ENCODE results near the gene CYP2A7.
"Not testable (repeated sequence)": the region's sequence is repeated elsewhere in the genome, so short reads cannot be mapped to it uniquely, and the experiment has no call there.

The CYP2A7 gene

GRCh38 chr19:40838477-40838876 is 43.6 kb downstream of the CYP2A7 start:
- not testable (repeated sequence) for DNase-seq

GRCh38 chr19:40836754-40837429 is 45.1 kb downstream of the CYP2A7 start:
- DNase-seq = no peak

GRCh38 chr19:40833728-40834533 is 48.1 kb downstream of the CYP2A7 start:
- not testable (repeated sequence) for DNase-seq

- DNase-seq = not testable (repeated sequence)
Measured at GRCh38 chr19:40832431-40832790, 49.6 kb downstream of the CYP2A7 start.

DNA sequence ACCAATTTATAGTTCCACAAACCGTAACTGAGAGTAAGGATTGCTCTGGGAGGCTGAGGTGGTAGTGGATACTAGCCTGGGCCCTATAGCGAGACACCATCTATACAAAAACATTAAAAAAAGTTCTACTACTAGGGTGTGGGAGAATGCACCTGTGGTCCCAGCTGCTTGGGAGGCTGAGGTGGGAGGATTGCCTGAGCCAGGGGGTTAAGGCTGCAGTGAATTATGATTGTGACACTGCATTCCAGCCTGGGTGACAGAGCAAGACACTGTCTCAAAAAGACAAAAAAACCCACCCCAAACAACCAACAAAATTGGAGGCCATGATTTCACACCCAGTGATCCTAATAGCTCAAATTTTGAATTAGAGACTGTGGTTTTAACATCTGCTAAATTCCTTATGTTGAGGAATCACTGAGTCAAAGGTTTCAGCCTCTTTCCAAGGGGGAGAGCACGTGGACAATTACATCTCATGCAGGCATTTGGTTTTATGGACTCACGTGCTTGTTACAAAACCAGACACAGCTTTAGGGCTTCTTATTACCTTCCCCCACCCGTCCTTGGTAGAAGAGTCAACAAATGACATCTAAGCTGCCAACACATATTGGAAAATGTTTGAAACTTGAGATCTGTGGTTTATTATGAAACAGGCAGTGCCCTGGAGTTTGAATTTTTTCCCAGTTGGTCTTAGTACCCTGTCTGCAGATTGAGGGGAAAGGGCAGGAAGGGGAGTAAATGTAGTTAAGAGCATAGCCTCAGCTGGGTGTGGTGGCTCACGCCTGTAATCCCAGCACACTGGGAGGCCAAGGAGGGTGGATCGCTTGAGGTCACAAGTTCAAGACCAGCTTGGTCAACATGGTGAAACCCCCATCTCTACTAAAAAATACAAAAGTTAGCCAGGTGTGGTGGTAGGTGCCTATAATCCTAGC is 50.3 kb downstream of the CYP2A7 start:
- no peak for DNase-seq

GRCh38 chr19:40830741-40831140 is 51.3 kb downstream of the CYP2A7 start:
- DNase-seq = not testable (repeated sequence)

- no peak for DNase-seq
Measured at GRCh38 chr19:40829205-40829604, 52.8 kb downstream of the CYP2A7 start.

GRCh38 chr19:40827386-40828247 is 54.4 kb downstream of the CYP2A7 start:
- no peak for DNase-seq

DNA sequence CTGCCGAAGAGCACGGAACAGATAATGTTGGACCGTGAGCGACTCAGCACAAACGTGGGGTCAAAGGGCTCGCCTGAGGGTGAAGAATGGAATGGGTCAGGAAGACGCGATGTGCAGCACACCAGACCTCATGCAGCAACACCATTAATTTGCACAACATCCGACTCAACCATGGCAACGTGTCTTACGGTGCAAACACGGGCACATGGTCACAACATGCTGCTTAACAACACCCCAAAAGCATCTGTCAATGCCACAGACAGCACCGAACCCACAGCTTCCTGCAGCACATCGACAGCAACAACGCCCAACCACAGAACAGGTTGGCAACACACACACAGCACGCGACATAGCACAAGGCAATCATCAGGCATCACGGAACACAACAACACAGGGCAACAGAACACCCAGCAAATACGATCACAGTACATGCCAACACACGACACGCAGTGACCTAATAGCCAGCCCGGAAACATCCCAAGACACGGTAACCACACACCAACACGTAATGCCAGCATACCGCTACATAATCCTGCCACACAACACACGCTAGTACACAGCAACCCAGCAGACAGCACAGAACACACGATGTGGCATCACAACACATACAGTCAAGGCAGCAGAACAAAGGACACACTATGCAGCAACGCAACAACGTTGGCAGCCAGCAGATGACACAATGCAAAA is 55.2 kb downstream of the CYP2A7 start:
- not testable (repeated sequence) for DNase-seq

- DNase-seq = not testable (repeated sequence)
Measured at GRCh38 chr19:40826312-40826698, 55.7 kb downstream of the CYP2A7 start.

GRCh38 chr19:40825460-40826095 is 56.5 kb downstream of the CYP2A7 start:
- DNase-seq = not testable (repeated sequence)

Data from NCI-H2081 (cell line).